ENCODE results near the gene POLR3C.

GRCh38 chr1:145858238-145858900 lies 34.4 kb downstream of the POLR3C start:
- no peak for TF ChIP-seq POLR2AphosphoS5 (IDR thresholded peaks at IDR 0.05; ENCODE audit: low read depth, low read length)
- no peak for TF ChIP-seq POLR2A (IDR thresholded peaks at IDR 0.05; ENCODE audit: low read depth, low read length)
